ENCODE results near the gene KLHL26.

Gene KLHL26

DNA sequence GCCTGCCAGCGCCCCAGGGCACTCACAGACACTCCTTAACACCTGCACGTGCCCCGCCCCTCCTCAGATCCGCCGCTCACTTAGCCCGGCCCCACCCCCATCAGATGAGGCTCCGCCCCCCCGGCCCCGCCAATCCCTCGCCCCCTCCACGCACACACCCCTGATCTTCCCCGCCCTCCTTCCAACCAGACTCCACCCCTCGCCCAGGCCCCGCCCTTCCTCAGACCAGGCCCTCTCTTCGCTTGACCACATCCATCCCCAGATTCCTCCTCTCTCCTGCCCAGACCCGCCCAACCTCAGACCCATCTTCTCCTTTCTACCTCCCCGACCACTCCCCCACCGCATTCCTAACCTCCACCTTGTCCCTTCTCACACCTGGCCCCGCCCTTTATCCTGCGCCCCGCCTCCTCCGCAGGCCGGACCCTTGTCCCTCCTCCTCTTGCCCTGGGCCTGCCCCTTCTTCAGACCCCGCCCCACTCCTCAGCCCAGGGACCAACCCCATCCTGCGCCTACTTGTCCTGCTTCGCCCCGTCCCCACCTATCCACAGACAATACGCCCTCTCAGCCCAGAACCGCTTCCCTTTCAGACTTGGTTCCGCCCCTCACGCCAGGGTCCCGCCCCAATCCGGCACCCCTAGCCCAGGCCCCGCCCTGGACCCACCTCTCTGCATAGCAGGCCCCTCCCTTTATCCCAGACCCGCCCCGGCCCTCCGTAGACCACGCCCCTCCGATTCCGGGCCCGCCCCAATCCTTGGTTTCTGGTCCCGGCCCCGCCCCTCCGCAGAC is 452 bp upstream of the KLHL26 start:
- TF ChIP-seq, protein P1, sequence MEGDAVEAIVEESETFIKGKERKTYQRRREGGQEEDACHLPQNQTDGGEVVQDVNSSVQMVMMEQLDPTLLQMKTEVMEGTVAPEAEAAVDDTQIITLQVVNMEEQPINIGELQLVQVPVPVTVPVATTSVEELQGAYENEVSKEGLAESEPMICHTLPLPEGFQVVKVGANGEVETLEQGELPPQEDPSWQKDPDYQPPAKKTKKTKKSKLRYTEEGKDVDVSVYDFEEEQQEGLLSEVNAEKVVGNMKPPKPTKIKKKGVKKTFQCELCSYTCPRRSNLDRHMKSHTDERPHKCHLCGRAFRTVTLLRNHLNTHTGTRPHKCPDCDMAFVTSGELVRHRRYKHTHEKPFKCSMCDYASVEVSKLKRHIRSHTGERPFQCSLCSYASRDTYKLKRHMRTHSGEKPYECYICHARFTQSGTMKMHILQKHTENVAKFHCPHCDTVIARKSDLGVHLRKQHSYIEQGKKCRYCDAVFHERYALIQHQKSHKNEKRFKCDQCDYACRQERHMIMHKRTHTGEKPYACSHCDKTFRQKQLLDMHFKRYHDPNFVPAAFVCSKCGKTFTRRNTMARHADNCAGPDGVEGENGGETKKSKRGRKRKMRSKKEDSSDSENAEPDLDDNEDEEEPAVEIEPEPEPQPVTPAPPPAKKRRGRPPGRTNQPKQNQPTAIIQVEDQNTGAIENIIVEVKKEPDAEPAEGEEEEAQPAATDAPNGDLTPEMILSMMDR (IDR thresholded peaks at IDR 0.05; ENCODE audit: low read depth, low read length, missing control alignments): no peak
- H3K4me3 ChIP-seq (ENCODE audit: low read depth, low read length): peak overlapping the region; percentile 82
- DNase-seq (ENCODE audit: low read depth): peak; percentile 86
- in situ Hi-C loops (cut with HindIII; ENCODE audit: low sequenced_read_pairs): no loop called here

DNA sequence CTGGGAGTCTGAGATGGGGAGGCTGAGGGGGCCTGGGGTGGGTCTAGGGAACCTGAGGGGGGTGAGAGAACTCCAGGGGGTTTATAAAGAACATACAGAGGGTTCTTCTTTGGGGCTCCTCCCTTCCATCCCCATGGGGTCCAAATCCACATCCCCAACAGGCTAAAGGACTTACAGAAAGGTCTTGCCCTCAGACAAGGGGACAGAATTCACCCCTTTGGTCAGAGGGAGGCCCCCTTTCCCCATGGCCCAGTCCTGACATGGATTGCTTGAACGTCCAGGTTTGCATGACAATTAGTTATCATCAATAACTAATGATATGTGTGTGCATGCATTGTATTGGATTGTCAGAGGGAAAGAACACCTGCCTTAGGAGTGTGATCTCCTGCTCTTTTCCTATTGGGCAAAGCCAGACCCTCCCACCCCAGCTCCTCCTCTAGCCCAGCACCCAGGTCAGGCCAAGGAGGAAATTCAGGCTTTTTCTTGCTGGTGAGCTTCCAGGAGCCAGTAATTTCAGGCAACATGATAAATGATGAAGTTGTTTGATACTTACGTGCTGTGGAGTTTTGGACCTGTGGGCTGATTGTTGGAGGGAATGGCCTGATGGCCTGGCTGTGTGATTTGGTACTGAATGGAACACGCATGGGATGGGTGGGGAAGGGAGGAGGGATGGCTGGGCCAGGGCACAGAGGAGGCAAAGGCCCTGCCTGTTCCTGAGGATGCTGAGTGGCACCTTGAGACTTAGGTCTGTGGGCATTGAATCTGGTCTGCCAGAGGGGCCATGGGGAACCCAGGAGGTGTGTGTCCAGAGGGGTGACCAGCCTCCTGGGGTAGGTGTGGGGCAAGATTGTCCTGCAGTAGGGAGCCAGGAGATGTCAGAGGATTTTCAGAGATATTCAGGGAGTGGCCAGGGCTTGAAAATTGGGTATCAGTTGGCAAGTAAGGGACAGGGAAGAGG is 1.1 kb downstream of the KLHL26 start:
- in situ Hi-C loops (cut with HindIII; ENCODE audit: low sequenced_read_pairs): no loop called here
- H3K4me3 ChIP-seq (ENCODE audit: low read depth, low read length): peak overlapping the region; percentile 82
- TF ChIP-seq, protein P1 (IDR thresholded peaks at IDR 0.05; ENCODE audit: low read depth, low read length, missing control alignments): no peak
- no peak for DNase-seq (ENCODE audit: low read depth)

DNA sequence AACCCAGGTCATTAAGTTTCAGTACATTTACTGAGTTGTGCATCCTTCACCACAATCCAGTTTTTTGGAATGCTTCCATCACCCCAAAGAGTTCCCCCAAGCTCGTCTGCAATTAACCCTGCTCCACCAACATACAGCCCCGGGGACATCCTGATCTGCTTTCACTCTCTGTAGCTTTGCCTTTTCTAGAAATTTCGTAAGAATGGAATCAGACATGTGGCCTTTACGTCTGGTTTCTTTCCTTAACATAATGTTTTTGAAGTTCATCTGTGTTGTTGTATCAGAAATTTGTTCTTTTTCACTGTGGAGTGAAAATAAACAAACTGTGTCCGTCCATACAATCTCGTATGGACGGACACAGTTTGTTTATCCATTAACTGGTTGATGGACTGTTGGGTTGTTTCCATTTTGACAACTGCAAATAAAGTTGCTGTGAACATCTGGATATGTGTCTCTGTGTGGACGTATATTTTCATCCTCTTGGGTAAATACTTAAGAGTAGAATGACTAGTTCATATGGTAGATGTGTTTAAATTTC is 2.9 kb downstream of the KLHL26 start:
- H3K4me3 ChIP-seq (ENCODE audit: low read depth, low read length): no peak overlapping the region
- in situ Hi-C loops (cut with HindIII; ENCODE audit: low sequenced_read_pairs): no loop called here
- TF ChIP-seq, protein P1 (IDR thresholded peaks at IDR 0.05; ENCODE audit: low read depth, low read length, missing control alignments): no peak
- no peak for DNase-seq (ENCODE audit: low read depth)

DNA sequence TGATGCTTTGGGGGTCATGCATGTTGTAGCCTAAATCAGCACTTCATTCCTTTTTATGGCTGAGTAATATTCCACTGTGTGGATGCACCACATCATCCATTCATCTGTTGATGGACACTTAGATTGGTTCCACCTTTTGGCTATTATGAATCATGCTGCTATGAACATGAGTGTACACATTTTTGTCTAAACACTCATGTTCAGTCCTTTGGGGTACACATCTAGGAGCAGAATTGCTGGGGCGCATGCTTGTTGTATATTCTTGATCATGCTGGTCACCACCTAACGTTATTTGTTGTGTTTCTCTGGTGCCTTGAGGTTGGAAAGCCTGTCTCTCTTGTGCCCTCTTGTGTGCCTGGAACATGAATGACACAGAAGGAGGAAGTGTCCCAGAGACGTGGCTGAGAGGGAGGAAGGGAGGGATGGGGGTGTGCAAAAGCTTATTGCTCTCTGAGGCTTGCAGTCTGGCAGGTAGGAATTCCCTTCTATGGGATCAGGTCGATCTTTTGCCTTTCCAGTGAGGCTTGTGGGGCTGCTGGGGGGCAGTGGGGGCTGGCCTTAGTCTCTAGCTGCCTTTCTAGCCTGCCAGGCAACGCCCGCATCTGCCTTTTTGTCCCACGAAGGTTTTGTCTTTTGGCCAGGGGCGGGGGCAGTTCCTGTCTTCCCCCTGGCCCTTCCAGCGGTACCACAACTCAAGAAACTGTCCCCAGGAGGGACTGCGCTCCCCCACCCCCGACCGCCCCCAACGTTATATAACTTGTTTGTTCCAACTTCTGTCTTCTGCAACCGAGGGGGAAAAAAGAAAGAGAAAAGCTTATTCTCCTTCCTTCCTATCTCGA is 7.6 kb downstream of the KLHL26 start:
- in situ Hi-C loops (cut with HindIII; ENCODE audit: low sequenced_read_pairs): no loop called here
- TF ChIP-seq, protein P1 (IDR thresholded peaks at IDR 0.05; ENCODE audit: low read depth, low read length, missing control alignments): no peak
- no peak for DNase-seq (ENCODE audit: low read depth)
- no peak overlapping the region for H3K4me3 ChIP-seq (ENCODE audit: low read depth, low read length)

DNA sequence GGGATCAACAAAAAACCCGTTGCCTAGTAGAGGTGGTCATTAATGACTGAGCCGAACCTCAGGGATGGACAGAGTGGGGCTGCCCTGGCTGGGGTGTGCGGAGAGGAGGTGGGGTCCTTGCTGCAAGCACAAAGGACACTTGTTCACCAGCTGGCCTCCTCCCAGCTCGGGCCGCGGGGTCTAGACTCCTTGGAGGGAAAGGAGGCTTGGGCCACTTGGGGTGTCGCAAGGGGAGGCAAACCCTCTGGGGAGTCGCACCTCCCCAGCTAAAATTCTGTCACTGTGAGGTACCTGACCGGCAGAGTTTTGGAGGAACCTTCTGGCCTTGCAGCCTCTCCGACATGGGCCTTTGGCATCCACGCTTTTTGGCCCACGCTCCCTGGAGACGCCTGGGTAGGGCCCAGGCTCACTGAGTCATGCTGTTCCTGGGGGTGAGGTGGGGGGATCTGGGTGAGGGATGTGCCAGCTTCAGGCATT is 8.2 kb downstream of the KLHL26 start:
- TF ChIP-seq, protein P1 (IDR thresholded peaks at IDR 0.05; ENCODE audit: low read depth, low read length, missing control alignments): no peak
- no peak overlapping the region for H3K4me3 ChIP-seq (ENCODE audit: low read depth, low read length)
- no peak for DNase-seq (ENCODE audit: low read depth)
- in situ Hi-C loops (cut with HindIII; ENCODE audit: low sequenced_read_pairs): no loop called here

Measured in astrocyte of the cerebellum (primary cell).